NK-92 treated with Interleukin-12 subunit alpha and Interleukin-12 subunit beta, amount 100 ng/mL, for 24 hours (cell line): ENCODE measurements around the gene SLC50A1.
A peak's percentile ranks its signal among the peaks of the same experiment; 100 is the strongest.
"Not testable (repeated sequence)": the region's sequence is repeated elsewhere in the genome, so short reads cannot be mapped to it uniquely, and the experiment has no call there.

Experiments
- DNase-seq: peaks from one replicate; lab custom pipeline; 2025; lab: John Stamatoyannopoulos, UW

Gene SLC50A1

GRCh38 chr1:155134880-155135414, 705 bp upstream of the SLC50A1 start:
- no peak for DNase-seq

GRCh38 chr1:155136748-155137147, 1.1 kb downstream of the SLC50A1 start:
- DNase-seq = no peak

- DNase-seq = no peak
Measured at GRCh38 chr1:155137154-155137949, 1.7 kb downstream of the SLC50A1 start.

GRCh38 chr1:155139895-155140629, 4.4 kb downstream of the SLC50A1 start, which contains the start of gene DPM3:
Gene DPM3 (minus strand): TSS chr1:155140531. CDS start chr1:155140240, 291 bp downstream.
- DNase-seq = peak; percentile 72

- no peak for DNase-seq
Measured at GRCh38 chr1:155140630-155140953, 4.9 kb downstream of the SLC50A1 start.

- no peak for DNase-seq
Measured at GRCh38 chr1:155141749-155142148, 6.1 kb downstream of the SLC50A1 start.

- no peak for DNase-seq
Measured at GRCh38 chr1:155145491-155145890, 9.8 kb downstream of the SLC50A1 start.

- DNase-seq = not testable (repeated sequence)
Measured at GRCh38 chr1:155155996-155156643, 20.5 kb downstream of the SLC50A1 start.

- no peak for DNase-seq
Measured at GRCh38 chr1:155158991-155159390, 23.3 kb downstream of the SLC50A1 start.

GRCh38 chr1:155160128-155160527, 24.5 kb downstream of the SLC50A1 start:
- no peak for DNase-seq

- DNase-seq = not testable (repeated sequence)
Measured at GRCh38 chr1:155162631-155163030, 27.0 kb downstream of the SLC50A1 start.

GRCh38 chr1:155163785-155164184, 28.1 kb downstream of the SLC50A1 start:
- DNase-seq = not testable (repeated sequence)

GRCh38 chr1:155164625-155165024, 29.0 kb downstream of the SLC50A1 start:
- not testable (repeated sequence) for DNase-seq

GRCh38 chr1:155166051-155166470, 30.4 kb downstream of the SLC50A1 start:
- DNase-seq = no peak

- no peak for DNase-seq
Measured at GRCh38 chr1:155166471-155167165, 31.0 kb downstream of the SLC50A1 start.

- peak; percentile 63 for DNase-seq
Measured at GRCh38 chr1:155167166-155168104, 31.8 kb downstream of the SLC50A1 start.

GRCh38 chr1:155168105-155168445, 32.4 kb downstream of the SLC50A1 start:
- not testable (repeated sequence) for DNase-seq

- DNase-seq = no peak
Measured at GRCh38 chr1:155168456-155169210, 33.0 kb downstream of the SLC50A1 start.

- DNase-seq = no peak
Measured at GRCh38 chr1:155169541-155169940, 33.9 kb downstream of the SLC50A1 start.
